ENCODE results near the gene GALNT2.

The GALNT2 gene

DNA sequence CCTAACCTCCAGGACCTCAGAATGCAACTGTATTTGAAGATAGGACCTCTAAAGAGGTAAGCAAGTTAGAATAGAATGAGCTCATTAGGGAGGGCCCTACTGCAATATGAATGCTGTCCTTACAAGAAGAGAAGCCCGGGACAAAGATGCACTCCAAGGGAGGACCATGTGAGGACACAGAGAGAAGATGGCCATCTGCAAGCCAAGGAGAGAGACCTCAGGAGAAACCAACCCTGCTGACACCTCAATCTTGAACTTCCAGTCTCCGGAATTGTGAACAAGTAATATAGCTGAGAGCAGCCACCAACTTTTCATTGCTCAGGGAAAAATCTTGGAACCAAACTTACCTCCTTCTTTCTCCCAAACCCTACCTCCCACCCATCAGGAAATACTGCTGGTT, 15.0 kb upstream of the GALNT2 start:
- DNase-seq, result no peak

DNA sequence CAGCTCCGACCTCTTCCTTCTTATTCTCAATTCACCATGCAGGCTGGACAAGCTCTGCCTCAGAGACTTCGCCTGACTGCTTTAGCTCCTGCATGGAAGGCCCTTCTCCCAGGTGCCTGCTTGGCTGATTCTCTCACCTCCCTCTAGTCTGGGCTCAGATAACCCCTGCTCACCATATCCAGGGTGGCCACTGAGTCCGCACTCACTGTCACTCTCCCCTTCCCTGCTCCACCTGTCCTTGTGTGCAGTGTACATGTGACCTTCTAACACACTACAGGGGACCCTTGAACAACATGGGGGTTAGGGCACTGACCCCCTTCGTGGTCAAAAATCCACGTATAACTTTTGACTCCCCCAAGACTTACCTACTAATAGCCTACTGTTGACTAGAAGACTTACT, 14.4 kb upstream of the GALNT2 start:
- no peak for DNase-seq

GRCh38 chr1:230054092-230054749, 12.8 kb upstream of the GALNT2 start:
- no peak for DNase-seq

GRCh38 chr1:230056098-230056497, 10.9 kb upstream of the GALNT2 start:
- DNase-seq, result no peak

- DNase-seq, result no peak
These were observed 9.9 kb upstream of the GALNT2 start for GRCh38 chr1:230057100-230057499.

GRCh38 chr1:230057681-230058565, 9.1 kb upstream of the GALNT2 start:
- DNase-seq, result no peak

DNA sequence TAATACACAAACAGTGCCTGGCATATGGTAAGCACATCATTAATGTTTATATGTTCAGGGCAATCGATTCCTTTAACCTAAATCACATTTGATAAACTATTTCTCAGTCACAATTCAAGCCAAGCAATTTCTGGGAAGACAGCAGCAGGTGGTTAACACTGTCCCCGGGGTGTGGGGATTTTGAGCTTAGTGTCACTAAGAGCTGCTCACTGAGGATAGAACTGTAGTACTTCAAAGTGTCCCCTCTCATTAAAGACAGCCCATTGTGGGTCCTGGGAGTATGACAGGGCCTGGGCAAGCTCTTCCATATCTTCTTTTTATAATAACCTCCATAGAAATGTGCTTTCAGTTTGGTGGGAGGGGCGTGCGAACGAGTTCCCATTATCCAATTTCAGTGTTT, 8.4 kb upstream of the GALNT2 start:
- DNase-seq, result no peak

- DNase-seq, result no peak
These were observed 5.2 kb upstream of the GALNT2 start for GRCh38 chr1:230061801-230062200.

DNA sequence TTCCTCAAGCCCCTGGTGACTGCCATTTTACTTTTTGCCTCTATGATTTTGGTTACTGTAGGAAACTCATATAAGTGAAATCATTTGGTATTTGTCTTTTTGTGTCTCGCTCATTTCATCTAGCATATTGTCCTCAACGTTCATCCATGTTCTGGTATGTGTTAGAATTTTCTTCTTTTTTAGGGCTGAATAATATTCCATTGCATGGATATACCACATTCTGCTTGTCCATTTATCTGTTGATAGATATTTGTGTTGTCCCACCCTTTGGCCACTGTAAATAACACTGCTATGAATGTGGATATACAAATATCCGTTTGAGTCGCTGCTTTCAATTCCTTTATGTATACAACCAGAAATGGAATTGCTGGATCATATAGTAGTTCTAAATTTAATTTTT, 4.5 kb upstream of the GALNT2 start:
- DNase-seq, result no peak

DNA sequence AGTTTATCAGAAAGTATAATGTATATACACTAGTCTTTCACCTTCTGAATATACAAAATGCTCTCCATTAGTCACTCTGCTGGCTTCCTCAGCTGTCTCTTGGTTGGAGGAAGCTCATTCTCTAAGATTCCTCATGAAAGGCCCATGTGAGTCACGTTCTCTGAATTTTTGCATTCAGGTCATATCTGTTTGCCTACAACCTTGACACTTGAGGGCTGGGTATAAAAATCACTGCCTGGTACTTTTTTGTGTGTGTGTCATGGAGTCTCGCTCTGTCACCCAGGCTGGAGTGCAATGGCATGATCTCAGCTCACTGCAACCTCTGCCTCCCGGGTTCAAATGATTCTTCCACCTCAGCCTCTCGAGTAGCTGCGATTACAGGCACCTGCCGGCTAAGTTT, 2.8 kb upstream of the GALNT2 start:
- no peak for DNase-seq

GRCh38 chr1:230065161-230065560, 1.9 kb upstream of the GALNT2 start:
- DNase-seq, result no peak

DNA sequence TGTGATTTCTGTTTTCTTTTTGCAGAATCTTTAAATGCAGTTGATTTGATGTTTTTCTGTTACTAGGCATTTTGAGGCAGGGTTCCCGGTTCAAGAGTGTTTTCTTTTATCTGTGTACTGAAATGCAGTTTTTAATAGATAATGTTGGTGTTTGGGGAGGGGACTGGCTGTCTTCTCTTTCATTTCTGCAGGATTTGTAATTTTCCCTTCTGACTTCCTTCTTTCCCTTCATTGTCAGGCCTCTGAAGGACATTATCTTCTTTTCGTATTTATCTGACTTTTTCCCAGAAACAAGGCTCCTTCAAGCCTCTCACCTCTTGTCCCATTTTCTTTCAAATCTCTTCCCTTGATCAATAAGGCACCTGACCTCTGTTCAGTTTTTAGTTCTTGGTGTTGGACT, 1.5 kb upstream of the GALNT2 start:
- DNase-seq, result no peak

DNA sequence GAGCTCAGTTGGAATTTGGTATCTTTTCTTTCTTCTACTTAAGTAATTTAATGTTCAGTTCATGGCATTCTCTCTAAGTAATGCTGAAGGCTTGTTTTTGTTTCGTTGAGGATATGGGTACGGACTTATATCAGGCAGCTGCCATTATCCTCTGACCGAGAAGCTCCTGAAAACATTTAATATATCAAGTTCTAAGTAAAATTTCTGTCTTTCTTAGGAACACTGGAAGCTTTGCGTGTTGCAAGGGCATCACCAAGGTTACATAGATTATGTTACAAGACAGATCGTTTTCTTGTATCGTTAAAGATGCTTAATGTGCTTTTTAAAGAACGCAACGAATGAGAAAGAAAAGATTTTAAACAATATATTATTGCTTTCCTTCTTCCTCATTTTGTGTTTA, 1.0 kb upstream of the GALNT2 start:
- peak; percentile 41 for DNase-seq

DNA sequence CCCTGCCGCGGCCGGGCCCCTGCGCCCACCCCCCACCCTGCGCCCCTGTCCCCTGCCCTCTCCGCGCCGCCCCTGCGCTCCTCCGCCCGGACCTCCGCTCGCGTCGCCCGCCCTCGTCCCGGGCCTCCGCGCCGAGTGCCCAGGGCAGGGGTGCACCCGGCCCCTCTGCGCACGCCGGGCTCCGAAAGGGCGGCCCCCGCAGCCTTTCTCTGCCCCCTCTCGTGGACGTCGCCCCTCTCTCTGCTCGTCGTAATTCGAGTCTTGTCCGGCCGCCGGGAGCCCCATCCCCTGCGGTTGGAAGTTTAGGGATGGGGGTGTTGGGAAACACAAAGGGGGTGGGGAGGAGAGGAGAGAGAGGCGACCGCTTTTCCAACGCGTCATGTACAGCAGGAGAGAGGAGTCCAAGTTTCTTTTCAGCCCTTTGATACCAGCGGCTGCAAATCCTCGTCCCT, 407 bp downstream of the GALNT2 start:
- peak; percentile 50 for DNase-seq

- peak; percentile 59 for DNase-seq
These were observed 1.0 kb downstream of the GALNT2 start for GRCh38 chr1:230067871-230068620.

DNA sequence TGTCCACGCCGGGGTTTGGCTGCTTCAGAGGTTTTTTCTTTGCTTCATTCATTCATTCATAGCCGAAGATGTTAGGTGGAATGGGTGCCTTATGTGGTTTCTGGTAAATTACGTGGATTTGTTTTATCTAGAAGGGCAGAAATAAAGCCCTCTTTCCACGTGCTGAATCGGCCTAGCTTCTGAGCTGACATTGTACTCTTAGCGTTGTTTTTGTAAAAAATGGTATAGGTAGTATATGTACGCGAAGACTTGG, 1.5 kb downstream of the GALNT2 start:
- DNase-seq, result no peak

GRCh38 chr1:230068952-230069684, 2.1 kb downstream of the GALNT2 start:
- peak; percentile 64 for DNase-seq

GRCh38 chr1:230069796-230070195, 2.8 kb downstream of the GALNT2 start:
- DNase-seq, result no peak

- DNase-seq, result no peak
These were observed 3.5 kb downstream of the GALNT2 start for GRCh38 chr1:230070321-230071208.

- DNase-seq, result no peak
These were observed 4.3 kb downstream of the GALNT2 start for GRCh38 chr1:230071316-230071715.

- no peak for DNase-seq
These were observed 5.3 kb downstream of the GALNT2 start for GRCh38 chr1:230072296-230072695.

DNA sequence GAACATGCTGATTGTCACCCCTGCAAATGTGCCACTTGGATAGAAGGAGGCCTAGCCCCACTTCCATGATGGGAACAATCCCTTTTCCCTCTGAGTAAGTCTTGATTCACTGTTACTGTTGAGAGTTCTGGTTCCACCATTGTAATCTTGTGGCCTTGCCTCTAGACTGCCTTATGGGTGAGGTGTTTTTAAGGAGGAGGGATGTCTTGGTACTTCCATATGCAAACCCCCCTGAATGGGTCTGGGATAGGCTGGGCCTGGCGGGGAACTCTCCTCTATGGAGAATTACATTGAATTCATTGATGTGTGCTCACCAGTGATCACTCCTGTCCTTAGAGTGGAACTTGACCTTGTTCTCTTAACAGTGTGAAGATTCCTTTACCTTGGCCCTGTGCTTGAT, 5.8 kb downstream of the GALNT2 start:
- no peak for DNase-seq

Measured in hematopoietic multipotent progenitor cell treated with erythropoietin and hydrocortisone succinate and interleukin-3 and kit ligand, for 6 days (in vitro differentiated cells).